Epidermal melanocyte (primary cell): ENCODE results near the gene PRDM5.
"Not testable (repeated sequence)": the region's sequence is repeated elsewhere in the genome, so short reads cannot be mapped to it uniquely, and the experiment has no call there.

ENCODE experiments used
- DNase-seq: peaks from one replicate; pipeline ENCODE4 v3.0.0; 2011; ENCODE audit warnings: low spot score; ENCODE audit not compliant: insufficient read length

PRDM5 gene

DNA sequence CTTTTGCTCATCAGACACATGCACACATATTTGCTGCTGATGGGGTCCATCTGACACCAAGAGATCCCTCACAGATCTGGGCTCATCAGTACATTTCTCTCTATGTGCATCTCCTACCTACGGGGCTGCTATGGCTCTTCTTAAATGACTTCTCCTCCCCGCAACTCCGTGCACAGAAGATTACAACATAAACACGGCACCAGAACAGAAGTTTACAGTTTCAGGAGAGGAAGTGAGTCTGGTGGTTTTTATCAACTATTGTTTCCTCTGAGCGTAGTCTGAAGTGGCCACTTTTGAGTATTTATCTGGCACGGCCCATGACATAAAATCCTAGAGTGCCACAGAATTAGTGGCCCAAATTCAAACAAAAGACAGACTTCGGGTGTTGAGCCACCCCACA, 263.8 kb downstream of the PRDM5 start:
- no peak for DNase-seq

GRCh38 chr4:120653804-120654573, 268.5 kb downstream of the PRDM5 start:
- DNase-seq = no peak

- DNase-seq = not testable (repeated sequence)
Observed at GRCh38 chr4:120648336-120648735, 274.2 kb downstream of the PRDM5 start.
